ENCODE results near the gene NMNAT1.
"Not testable (repeated sequence)": the region's sequence is repeated elsewhere in the genome, so short reads cannot be mapped to it uniquely, and the experiment has no call there.

NMNAT1 gene

DNA sequence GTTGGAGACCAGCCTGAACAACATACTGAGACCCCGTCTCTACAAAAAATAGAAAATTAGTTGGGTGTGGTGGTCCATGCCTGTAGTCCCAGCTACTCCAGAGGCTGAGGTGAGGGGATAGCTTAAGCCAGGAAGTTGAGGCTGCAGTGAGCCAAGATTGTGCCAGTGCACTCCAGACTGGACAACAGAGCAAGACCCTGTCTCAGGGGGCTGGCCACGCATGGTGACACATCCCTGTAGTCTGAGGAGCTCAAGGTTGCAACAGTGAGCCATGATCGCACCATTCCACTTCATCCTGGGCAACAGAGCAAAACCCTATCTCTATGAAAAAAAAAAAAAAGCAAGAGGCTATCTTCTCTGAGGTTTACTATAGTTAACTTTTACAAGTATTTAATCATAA, 76.8 kb downstream of the NMNAT1 start:
- no peak for DNase-seq (ENCODE audit: low spot score)

DNA sequence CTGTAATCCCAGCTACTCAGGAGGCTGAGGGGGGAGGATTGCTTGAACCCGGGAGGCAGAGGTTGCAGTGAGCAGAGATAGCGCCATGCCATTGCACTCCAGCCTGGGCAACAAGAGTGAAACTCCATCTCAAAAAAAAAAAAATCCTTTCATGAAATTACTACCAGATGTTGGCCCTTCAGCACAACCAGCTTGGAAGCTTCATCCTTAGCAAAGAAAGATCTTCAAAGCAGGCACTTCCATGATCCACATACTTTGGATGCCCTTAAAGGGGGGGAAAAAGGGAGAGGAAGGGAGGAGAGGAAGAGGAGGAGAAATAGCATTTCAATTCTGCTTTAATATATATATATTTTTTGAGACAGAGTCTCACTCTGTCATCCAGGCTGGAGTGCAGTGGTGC, 77.4 kb downstream of the NMNAT1 start:
- not testable (repeated sequence) for DNase-seq (ENCODE audit: low spot score)

- not testable (repeated sequence) for DNase-seq (ENCODE audit: low spot score)
Measured at GRCh38 chr1:10021992-10022391, 78.7 kb downstream of the NMNAT1 start.

DNA sequence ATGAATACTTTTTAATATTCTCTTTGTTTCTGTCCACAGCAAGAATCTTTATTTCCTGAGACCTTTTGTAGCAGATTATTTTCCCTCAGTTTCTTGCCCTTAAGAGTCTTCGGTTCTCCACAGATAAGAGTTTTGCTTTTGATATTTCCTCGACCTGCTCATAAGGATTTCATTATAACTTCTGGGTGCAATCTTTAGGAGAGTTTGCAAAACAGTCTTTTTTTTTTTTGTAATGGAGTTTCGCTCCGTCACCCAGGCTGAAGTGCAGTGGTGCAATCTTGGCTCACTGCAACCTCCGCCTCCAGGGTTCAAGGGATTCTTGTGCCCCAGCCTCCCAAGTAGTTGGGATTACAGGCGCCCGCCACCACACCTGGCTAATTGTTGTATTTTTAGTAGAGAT, 79.4 kb downstream of the NMNAT1 start:
- no peak for DNase-seq (ENCODE audit: low spot score)

GRCh38 chr1:10025354-10025753, 82.1 kb downstream of the NMNAT1 start:
- DNase-seq (ENCODE audit: low spot score) = no peak

GRCh38 chr1:10027027-10027426, 83.8 kb downstream of the NMNAT1 start:
- no peak for DNase-seq (ENCODE audit: low spot score)

DNA sequence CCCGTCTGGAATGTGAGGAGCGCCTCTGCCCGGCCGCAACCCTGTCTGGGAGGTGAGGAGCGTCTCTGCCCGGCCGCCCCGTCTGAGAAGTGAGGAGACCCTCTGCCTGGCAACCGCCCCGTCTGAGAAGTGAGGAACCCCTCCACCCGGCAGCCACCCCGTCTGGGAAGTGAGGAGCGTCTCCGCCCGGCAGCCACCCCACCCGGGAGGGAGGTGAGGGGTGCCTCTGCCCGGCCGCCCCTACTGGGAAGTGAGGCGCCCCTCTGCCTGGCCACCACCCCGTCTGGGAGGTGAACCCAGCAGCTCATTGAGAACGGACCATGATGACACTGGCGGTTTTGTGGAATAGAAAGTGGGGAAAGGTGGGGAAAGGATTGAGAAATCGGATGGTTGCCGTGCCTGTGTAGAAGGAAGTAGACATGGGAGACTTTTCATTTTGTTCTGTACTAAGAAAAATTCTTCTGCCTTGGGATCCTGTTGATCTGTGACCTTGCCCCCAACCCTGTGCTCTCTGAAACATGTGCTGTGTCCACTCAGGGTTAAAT, 85.8 kb downstream of the NMNAT1 start:
- DNase-seq (ENCODE audit: low spot score) = not testable (repeated sequence)

- DNase-seq (ENCODE audit: low spot score) = no peak
Measured at GRCh38 chr1:10031461-10031860, 88.2 kb downstream of the NMNAT1 start.

DNA sequence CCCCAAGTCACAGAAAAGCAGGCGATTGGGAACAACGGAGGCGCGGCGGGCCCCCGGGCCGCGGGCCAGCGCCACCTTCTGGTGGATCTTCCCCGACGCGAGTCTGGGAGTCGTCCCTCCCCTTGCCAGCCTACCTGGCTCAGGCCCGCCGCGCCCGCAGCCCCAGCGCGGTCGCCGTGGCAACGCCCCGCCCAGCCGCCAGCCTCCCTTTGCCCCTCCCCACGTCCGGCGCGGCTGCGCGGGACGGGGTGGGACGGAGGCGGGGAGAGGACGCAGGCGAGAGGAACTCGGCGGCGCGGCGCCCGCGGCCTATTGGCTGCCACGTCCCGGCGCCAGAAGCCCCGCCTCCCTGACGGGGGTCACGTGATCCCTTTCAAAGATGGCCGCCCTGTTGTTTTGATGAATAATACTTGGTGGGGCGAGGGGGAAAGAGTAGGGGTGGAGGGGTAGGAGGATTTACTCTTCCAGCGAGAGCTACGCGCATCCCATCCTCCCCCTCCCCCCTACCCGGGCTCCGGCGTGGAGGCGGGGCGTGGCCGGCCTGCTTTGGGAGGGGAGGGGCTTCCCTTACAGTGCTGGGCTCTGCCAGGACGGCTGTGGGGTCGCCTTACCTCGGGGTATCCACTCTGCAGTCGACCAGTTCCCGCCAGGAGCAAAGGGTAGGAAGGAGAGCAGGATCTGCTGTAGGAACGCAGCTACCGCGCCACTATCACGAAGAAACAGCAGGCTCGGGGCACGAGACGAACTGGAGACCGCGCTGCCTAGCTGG, 89.5 kb downstream of the NMNAT1 start, which contains the start of gene UBE4B:
UBE4B (plus strand) TSS at position 369 of the 769 bp plus-strand sequence. CDS start 713 bp downstream, outside the sequence.
- DNase-seq (ENCODE audit: low spot score) = peak; percentile 97

GRCh38 chr1:10033359-10033845, 90.1 kb downstream of the NMNAT1 start:
- no peak for DNase-seq (ENCODE audit: low spot score)

All from D341Med (cell line).